T47D (cell line): ENCODE results near the gene SBF2.

Experiments used
- DNase-seq, 2 experiments: peaks; one replicate each; pipeline versions ENCODE4 v3.0.0 to v3.0.0-alpha.2; 2011 to 2012; ENCODE audit warnings: low read depth in 1 of 2, low spot score in 1 of 2
- JUND ChIP-seq: IDR thresholded peaks from 2 replicates; pipeline ENCODE4 v1.6.1; 2012; ENCODE audit warnings: low read depth
- in situ Hi-C: cut with HindIII; loops from 2 replicates; pipeline ENCODE4 v1.10.0; 2016; ENCODE audit warnings: low sequenced_read_pairs, low pct_unique_long_range_greater_than_20kb

SBF2 gene

GRCh38 chr11:9831122-9831521 is 462.9 kb downstream of the SBF2 start:
- in situ Hi-C loops: no loop called here

GRCh38 chr11:9827708-9828107 is 466.3 kb downstream of the SBF2 start:
- in situ Hi-C loops: no loop called here
- TF ChIP-seq JUND: no peak
- DNase-seq: no peak

More at GRCh38 chr11:9831122-9831521, 462.9 kb downstream of the SBF2 start:
- TF ChIP-seq JUND: no peak
- no peak for DNase-seq

- no peak for TF ChIP-seq JUND
- DNase-seq: no peak
- in situ Hi-C loops: no loop called here
Observed at GRCh38 chr11:9826390-9826789, 467.6 kb downstream of the SBF2 start.

GRCh38 chr11:9825895-9826294 is 468.1 kb downstream of the SBF2 start:
- TF ChIP-seq JUND: no peak
- no peak for DNase-seq
- in situ Hi-C loops: no loop called here

- TF ChIP-seq JUND: no peak
- in situ Hi-C loops: no loop called here
- no peak for DNase-seq
Observed at GRCh38 chr11:9825315-9825714, 468.7 kb downstream of the SBF2 start.

GRCh38 chr11:9823887-9824385 is 470.1 kb downstream of the SBF2 start:
- DNase-seq: peak in 1 of 2 experiments; percentile 13
- in situ Hi-C loops: no loop called here
- TF ChIP-seq JUND: no peak; the same call in 1 of the 2 replicates

GRCh38 chr11:9823439-9823838 is 470.6 kb downstream of the SBF2 start:
- in situ Hi-C loops: no loop called here
- no peak for TF ChIP-seq JUND
- DNase-seq: no peak

- in situ Hi-C loops: no loop called here
Observed at GRCh38 chr11:9821008-9821752, 472.8 kb downstream of the SBF2 start.

GRCh38 chr11:9820260-9820659 is 473.8 kb downstream of the SBF2 start:
- no peak for TF ChIP-seq JUND
- peak in 1 of 2 experiments; percentile 20 for DNase-seq
- in situ Hi-C loops: no loop called here

More at GRCh38 chr11:9821008-9821752, 472.8 kb downstream of the SBF2 start:
- no peak for TF ChIP-seq JUND
- DNase-seq: peak in 1 of 2 experiments; percentile 27

GRCh38 chr11:9817191-9817590 is 476.8 kb downstream of the SBF2 start:
- DNase-seq: no peak
- TF ChIP-seq JUND: no peak
- in situ Hi-C loops: no loop called here

- in situ Hi-C loops: no loop called here
- DNase-seq: no peak
- no peak for TF ChIP-seq JUND
Observed at GRCh38 chr11:9815486-9816136, 478.4 kb downstream of the SBF2 start.

- no peak for DNase-seq
- TF ChIP-seq JUND: no peak
- in situ Hi-C loops: no loop called here
Observed at GRCh38 chr11:9814108-9814507, 479.9 kb downstream of the SBF2 start.

- in situ Hi-C loops: no loop called here
- peak in 1 of 2 experiments; percentile 10 for DNase-seq
- TF ChIP-seq JUND: no peak
Observed at GRCh38 chr11:9808943-9809342, 485.1 kb downstream of the SBF2 start.
